ENCODE data around the gene OSBPL3.

GRCh38 chr7:24923172-24923865 is 56.7 kb downstream of the OSBPL3 start:
- TF ChIP-seq CTCF (IDR thresholded peaks at IDR 0.05) (no peak), CREM (CRISPR knock-in tag; IDR thresholded peaks at IDR 0.05) (no peak), USF2 (CRISPR knock-in tag; IDR thresholded peaks at IDR 0.05) (no peak), ESRRA (CRISPR knock-in tag; IDR thresholded peaks at IDR 0.05; ENCODE audit: borderline replicate concordance) (no peak), EMX1 (CRISPR knock-in tag; IDR thresholded peaks at IDR 0.05) (no peak), OVOL2 (CRISPR knock-in tag; IDR thresholded peaks at IDR 0.05; ENCODE audit: borderline replicate concordance) (no peak), FOXK1 (CRISPR knock-in tag; IDR thresholded peaks at IDR 0.05) (no peak), ZNF121 (CRISPR knock-in tag; IDR thresholded peaks at IDR 0.05) (no peak), SP1 (CRISPR knock-in tag; conservative IDR thresholded peaks at IDR 0.05) (no peak), ZNF532 (CRISPR knock-in tag; IDR thresholded peaks at IDR 0.05; ENCODE audit: borderline replicate concordance) (no peak)
